IPS-20b (cell line): ENCODE results near the gene GAS7.

ENCODE experiments used
- H3K27ac ChIP-seq: one replicate; pipeline ENCODE4 v1.5.1; 2013; ENCODE audit warnings: low read length
- H3K27me3 ChIP-seq: 2 replicates; pipeline ENCODE4 v1.6.1; 2013; ENCODE audit warnings: mild to moderate bottlenecking, low read length, inconsistent platforms; ENCODE audit not compliant: insufficient read depth
- H3K36me3 ChIP-seq: 2 replicates; pipeline ENCODE4 v1.6.1; 2013; ENCODE audit warnings: low read depth, mild to moderate bottlenecking, inconsistent platforms, low read length, moderate library complexity; ENCODE audit not compliant: insufficient read depth
- H3K4me1 ChIP-seq: 2 replicates; pipeline ENCODE4 v1.6.1; 2013; ENCODE audit warnings: mild to moderate bottlenecking, control low read depth, inconsistent platforms, low read length, moderate library complexity; ENCODE audit not compliant: insufficient read depth
- H3K4me3 ChIP-seq: 2 replicates; pipeline ENCODE4 v1.5.1; 2013; ENCODE audit warnings: mild to moderate bottlenecking, low read length, inconsistent platforms
- H3K9ac ChIP-seq: 2 replicates; pipeline ENCODE4 v1.6.1; 2013; ENCODE audit warnings: low read depth, mild to moderate bottlenecking, inconsistent platforms, low read length, moderate library complexity
- H3K9me3 ChIP-seq: 2 replicates; pipeline ENCODE4 v1.6.1; 2013; ENCODE audit warnings: mild to moderate bottlenecking, low read depth, low read length, inconsistent platforms; ENCODE audit not compliant: insufficient read depth

GAS7 gene

DNA sequence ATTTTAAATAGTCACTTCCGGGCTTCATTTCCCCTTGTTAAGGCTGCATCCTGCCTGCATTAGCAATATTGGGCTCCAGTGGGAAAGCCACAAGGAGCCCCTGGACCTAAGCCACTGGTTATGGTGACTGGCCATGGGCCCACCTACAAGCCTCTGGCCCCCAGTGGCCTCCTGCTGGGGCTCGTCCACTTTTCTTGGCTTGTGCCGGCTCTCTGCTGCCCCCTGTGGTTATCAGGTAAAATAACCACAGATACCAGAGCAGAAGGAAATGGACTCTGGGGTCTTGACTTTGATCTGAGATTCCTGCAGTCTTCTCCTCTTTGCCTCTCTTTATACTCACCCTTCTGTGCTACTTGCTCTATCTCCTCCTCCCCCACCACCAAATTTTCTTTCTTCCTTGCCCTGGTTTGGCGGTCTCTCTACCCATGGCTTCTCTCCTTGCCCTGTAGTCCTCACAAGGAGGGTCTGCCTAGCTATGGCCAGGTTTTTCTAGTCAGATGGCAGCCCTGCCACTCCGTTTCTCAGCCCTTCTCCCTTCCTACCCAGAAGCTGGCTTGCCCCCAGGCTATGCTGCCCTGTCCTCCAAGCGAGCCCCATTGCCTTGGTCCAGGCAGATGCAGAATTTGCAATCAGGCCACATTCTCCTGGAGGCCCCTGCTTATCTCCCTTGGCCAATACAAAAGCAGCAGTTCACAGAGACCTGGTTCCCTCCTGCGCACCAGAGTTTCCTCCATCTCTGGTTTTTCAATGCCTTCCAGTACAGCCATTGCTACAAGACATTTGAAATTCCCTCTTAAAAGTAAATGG is 210.4 kb downstream of the GAS7 start:
- Histone ChIP-seq H3K4me3 (no peak overlapping the region), H3K36me3 (no peaks in the 10 kb centered on the region), H3K27me3 (no peaks in the 10 kb centered on the region), H3K9ac (no peak overlapping the region), H3K9me3 (no peaks in the 10 kb centered on the region), H3K4me1 (no peaks in the 10 kb centered on the region), H3K27ac (no peak overlapping the region)

DNA sequence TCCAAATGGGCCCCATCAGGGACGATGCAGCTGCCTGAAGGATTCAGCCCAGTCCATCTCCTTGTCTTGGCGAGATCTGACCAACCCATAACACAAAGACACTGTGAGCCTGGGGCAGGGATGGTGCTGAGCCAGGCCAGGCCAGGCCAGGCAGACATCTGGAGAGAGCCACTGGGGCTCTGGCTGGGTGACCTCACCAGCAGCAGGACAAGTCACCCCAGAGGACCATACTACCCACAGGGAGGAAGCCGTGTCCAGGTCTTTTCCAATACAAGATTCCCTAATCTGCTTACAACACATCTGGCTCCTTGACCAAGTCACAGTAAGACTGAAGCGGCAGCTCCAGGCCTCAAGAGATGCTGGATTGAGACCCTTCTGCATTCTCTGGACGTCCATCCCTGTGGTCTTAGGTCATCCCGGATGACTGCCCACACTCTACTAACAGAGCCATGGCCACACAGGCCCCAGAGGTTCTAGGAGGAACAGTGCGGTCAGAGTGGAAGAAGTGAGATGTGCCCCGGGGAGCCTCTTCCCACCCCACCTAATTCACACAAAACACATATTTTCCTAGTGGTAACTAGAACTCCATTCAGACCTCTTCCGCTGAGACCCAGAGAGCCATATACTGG is 211.5 kb downstream of the GAS7 start:
- no peaks in the 10 kb centered on the region for H3K4me1 ChIP-seq
- no peaks in the 10 kb centered on the region for H3K9me3 ChIP-seq
- no peak overlapping the region for H3K27ac ChIP-seq
- H3K36me3 ChIP-seq = no peaks in the 10 kb centered on the region
- no peak overlapping the region for H3K9ac ChIP-seq
- H3K4me3 ChIP-seq = no peak overlapping the region
- H3K27me3 ChIP-seq = no peaks in the 10 kb centered on the region

DNA sequence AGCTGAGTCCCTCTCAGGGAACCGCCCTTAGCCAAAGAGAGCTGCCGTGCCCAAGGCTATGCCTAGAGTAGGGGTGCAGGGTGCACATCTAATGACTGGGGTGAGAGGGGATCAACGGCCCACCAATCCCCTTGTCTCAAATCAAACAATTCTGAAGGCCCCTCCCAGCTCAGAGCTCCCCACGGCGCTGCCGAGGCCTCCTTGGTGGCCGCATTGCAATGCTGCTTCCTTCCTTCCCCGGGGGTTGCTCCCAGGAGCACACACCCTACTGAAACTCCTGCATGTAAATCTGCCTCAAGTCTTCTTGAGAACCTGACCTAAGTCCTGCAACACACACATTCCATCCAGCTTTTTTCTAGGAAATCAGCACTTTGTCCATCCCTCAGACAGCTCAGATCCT is 212.8 kb downstream of the GAS7 start:
- Histone ChIP-seq H3K9ac (no peak overlapping the region), H3K4me3 (no peak overlapping the region), H3K4me1 (no peaks in the 10 kb centered on the region)

DNA sequence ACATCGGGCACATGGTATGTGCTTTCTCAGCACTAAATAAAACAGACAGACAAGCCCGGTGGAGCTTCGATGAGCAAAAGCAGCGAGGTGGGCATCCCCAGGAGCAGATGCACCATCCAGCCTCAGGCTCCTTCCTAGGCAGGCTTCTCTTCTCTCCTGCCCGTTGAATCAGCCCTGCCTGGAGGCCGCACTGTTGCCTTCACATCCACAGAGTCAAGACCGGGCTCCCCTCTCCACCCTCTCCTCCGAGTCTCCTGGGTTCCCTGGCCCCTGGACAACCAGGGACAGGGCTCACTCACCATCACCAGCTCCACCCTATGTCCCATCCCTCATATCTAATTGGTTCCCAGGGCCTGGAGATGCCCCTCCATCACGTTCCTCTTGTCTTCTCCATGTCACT is 213.6 kb downstream of the GAS7 start:
- Histone ChIP-seq H3K9ac (no peak overlapping the region), H3K9me3 (no peaks in the 10 kb centered on the region), H3K36me3 (no peaks in the 10 kb centered on the region), H3K4me1 (no peaks in the 10 kb centered on the region), H3K27ac (no peak overlapping the region), H3K27me3 (no peaks in the 10 kb centered on the region), H3K4me3 (no peak overlapping the region)

More for the DNA sequence above, 212.8 kb downstream of the GAS7 start:
- no peaks in the 10 kb centered on the region for H3K9me3 ChIP-seq
- H3K27me3 ChIP-seq = no peaks in the 10 kb centered on the region
- no peaks in the 10 kb centered on the region for H3K36me3 ChIP-seq
- H3K27ac ChIP-seq = no peak overlapping the region

DNA sequence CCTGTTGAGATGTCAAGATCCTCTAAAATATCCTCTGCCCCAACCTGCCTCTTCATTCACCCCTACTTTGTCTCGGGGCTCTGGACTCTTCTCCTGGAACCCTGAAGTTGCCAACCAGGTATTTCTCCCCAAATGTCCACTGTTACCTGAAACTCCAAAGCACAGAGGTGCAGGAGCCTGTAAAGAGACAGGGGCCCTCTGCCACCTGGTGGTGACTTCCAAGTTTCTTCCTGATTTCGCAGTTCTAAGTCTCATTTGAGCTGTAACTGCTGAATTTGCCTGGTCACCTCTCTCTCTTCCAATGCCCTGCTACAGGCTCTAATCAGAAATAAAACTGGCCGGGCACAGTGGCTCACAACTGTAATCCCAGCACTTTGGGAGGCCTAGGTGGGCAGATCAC is 216.2 kb downstream of the GAS7 start:
- Histone ChIP-seq H3K27ac (no peak overlapping the region), H3K9ac (no peak overlapping the region), H3K4me3 (no peak overlapping the region), H3K27me3 (no peaks in the 10 kb centered on the region), H3K4me1 (no peaks in the 10 kb centered on the region), H3K36me3 (no peaks in the 10 kb centered on the region), H3K9me3 (no peaks in the 10 kb centered on the region)

DNA sequence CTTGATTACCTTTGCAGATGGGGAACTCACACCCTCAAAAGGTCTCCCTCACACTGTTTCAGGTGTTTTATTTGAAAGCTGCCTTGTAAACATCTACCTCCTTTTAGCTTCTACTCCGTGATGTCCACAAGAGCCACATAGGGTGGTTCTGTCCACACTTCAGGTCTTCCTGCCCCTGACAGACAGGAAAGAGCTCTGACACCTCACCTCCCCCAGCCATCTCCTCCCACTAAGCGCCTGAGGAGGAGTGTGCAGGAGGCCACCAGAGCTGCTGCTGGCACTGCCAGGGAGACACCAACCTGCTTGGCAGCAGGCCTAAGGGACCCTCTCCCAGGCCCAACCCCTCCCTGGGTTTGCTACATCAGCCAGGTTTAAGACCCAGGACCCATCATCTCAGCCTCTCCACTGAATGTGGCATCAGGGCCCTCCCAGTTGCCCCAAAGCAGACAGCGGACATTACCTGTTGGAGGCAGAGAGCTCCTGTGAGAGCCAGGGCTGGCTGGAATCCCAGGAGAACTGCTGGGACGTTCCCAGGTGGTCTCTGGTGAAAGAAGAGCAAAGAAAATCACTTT is 217.0 kb downstream of the GAS7 start:
- Histone ChIP-seq H3K4me1 (no peaks in the 10 kb centered on the region), H3K9ac (no peak overlapping the region), H3K36me3 (no peaks in the 10 kb centered on the region), H3K9me3 (no peaks in the 10 kb centered on the region), H3K27me3 (no peaks in the 10 kb centered on the region), H3K27ac (no peak overlapping the region), H3K4me3 (no peak overlapping the region)

DNA sequence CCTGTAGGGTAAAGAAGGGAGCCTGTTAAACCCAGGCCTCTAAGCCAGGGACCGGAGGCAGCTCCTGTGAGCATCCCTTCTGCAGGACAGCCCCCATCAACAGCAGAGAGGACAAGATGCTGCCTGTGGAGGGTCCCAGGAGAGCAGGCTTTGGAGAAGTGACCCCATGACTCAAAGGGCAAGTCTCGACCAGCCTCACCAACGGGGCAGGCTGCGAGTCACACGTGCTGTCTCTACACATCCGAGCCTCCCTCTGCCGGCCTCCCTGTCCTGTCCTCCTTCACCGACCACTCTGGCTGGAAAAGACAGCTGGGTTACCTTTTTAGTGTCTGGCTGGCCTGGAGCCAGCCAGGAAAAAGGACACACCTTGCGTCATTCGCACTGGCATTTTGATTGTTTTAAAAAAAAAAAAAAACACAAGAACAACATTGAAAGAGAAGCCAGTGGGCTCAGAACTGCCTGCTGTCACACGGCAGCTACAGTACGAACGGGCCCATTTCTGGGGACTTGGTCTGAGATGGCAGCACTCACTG is 218.9 kb downstream of the GAS7 start:
- H3K27me3 ChIP-seq = no peaks in the 10 kb centered on the region
- H3K36me3 ChIP-seq = no peaks in the 10 kb centered on the region
- H3K27ac ChIP-seq = no peak overlapping the region
- no peak overlapping the region for H3K9ac ChIP-seq
- H3K4me1 ChIP-seq = no peaks in the 10 kb centered on the region
- H3K4me3 ChIP-seq = no peak overlapping the region
- H3K9me3 ChIP-seq = no peaks in the 10 kb centered on the region

DNA sequence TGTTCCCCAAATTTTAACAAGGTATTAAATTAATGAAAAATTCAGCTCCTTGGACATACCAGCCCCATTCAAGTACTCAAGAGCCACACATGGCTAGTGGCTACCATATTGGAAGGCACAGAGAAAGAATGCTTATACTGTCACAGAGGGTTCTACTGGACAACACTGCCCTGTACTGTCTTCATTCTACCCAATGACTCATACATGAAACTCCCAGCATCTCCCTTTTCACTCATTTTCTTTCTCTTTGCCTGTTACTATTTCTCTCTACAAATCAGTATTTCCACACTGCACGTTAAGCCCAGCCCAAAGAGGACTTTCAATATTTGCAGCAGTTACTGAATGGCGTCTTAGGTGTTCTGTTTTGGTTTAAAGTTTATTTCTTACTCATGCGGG is 221.2 kb downstream of the GAS7 start:
- no peaks in the 10 kb centered on the region for H3K9me3 ChIP-seq
- no peak overlapping the region for H3K4me3 ChIP-seq
- no peaks in the 10 kb centered on the region for H3K36me3 ChIP-seq
- H3K9ac ChIP-seq = no peak overlapping the region
- no peak overlapping the region for H3K27ac ChIP-seq
- no peaks in the 10 kb centered on the region for H3K27me3 ChIP-seq
- no peaks in the 10 kb centered on the region for H3K4me1 ChIP-seq

DNA sequence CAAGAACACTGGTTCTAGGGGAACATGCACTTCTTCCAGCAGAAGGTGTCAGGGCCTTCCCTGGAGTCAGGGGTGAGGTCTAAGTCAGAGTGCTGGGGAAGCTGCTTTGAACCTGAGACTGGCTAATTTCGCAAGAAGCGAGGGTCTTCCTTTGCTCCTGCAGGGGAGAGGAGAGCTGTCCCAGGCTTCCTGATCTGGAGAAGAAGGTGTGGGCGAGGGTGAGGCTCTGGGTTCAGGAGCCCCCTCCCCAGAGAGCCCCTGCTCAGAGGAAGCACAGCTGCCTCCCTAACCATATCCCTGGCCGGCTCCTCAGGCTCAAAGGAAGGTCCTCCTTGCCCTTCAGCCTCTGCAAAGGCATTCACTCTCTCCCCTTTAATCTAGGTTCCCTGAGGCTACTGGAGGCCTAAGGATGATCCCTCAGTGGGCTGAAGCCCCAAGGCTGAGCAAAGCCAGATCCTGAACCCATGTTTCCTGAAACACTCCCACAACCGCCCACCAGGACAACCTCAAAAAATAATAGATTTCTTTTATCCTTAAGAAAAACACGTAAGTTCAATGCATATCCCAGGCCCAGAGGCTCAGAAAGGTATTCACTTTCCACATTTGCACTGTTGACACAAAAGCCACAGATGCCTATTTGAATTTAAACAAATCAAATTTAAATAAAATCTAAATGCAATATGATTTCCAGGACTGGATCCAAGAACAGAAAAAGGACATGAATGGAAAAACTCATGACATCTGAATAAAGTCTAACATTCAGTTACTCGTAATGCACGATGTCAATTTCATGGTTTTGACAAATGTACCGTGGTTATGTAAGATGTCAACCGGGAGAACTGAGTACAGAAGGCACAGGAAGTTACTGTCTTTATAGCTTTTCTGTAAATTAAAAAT is 221.9 kb downstream of the GAS7 start:
- Histone ChIP-seq H3K9ac (no peak overlapping the region), H3K27me3 (no peaks in the 10 kb centered on the region), H3K36me3 (no peaks in the 10 kb centered on the region)

DNA sequence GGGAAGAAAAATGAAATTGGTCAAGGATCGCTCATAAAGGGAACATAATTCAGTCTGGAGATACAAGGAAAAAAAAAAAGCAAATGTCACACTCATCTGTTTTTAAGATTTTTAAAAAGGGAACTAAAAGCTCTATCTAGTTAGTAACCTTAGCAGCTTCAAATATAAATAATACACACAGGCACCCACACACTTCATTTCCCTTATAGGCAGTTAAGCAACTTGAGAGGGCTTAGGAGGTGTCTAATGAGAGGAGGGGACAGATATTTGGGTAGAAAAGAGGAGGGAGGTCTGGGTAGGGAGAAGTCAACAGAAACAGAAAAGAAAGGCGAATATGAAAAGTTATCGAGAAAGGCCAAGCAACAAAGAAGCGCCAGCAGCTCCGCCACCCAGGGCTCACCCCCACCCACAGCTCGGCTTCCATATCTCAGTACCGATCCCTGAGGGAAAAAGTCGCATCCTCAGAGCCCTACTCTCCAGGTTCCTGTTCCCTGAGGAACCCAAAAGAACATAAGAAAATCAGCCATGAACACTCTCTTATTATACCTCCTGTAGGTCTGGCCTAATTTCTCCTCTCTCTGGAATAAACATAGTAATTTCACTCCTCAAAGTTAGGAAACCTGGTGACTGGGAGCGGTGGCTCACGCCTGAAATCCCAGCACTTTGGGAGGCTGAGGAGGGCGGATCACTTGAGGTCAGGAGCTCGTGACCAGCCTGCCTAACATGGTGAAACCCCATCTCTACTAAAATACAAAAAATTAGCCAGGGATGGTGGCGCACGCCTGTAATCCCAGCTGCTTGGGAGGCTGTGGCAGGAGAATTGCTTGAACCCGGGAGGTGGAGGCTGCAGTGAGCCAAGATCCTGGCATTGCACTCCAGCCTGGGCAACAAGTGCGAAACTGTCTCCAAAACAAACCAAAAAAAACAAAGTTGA is 223.7 kb downstream of the GAS7 start:
- Histone ChIP-seq H3K4me3 (no peak overlapping the region), H3K4me1 (no peaks in the 10 kb centered on the region), H3K36me3 (no peaks in the 10 kb centered on the region), H3K27ac (no peak overlapping the region), H3K27me3 (no peaks in the 10 kb centered on the region), H3K9ac (no peak overlapping the region), H3K9me3 (no peaks in the 10 kb centered on the region)

More for the DNA sequence above, 221.9 kb downstream of the GAS7 start:
- no peaks in the 10 kb centered on the region for H3K9me3 ChIP-seq
- no peak overlapping the region for H3K4me3 ChIP-seq
- H3K27ac ChIP-seq = no peak overlapping the region
- no peaks in the 10 kb centered on the region for H3K4me1 ChIP-seq
